ENCODE measurements around the gene IER3.

The IER3 gene

DNA sequence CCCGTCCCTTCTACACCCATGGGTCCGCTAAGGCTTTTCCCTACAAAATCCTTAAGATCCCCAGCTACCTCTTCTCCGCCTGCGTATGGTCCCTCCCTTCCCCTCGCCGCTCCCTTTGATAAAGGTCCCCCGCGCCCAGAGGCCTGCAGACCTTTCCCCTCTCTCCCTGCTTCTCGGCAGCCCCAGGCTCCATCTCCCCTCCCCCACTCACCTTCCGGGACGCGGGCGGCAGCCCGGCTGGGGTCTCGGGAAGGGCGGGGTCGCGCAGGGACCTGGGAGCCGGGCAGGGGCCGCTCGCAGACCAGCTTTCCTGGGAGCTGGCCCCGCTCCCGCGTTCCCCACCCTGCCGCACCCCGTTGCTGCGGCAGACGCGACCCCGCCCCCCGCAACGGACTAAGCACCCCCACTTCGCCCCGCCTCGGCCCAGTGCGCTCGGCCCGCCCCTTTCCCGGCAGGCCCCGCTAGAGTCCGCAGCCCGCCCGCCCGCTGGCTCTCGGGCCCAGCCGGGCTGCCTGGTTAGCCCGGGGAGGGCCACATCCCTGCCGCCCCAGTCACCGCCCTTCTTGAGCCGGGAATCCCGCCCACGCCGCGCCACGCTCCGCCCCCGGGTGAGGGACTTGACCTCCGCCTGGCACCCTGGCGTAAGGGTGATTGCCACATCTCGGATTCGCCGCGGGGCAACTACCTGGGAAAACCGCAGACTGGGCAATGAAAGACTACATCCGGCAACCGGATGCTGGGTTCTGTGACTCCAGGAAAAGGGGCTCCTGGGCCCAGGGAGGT, 1.8 kb downstream of the IER3 start, which contains the start of gene FLOT1:
FLOT1 (minus strand) TSS at position 372 of the 783 bp plus-strand sequence. CDS start 498 bp downstream, outside the sequence.
- DNase-seq (ENCODE audit: extremely low read depth, low read depth), result peak; percentile 98
- no peak for TF ChIP-seq CTCF (IDR thresholded peaks at IDR 0.05; ENCODE audit: low read depth, low read length)

- TF ChIP-seq CTCF (IDR thresholded peaks at IDR 0.05; ENCODE audit: low read depth, low read length), result no peak
- DNase-seq (ENCODE audit: extremely low read depth, low read depth), result no peak
Measured at GRCh38 chr6:30741789-30742315, 2.5 kb downstream of the IER3 start.

DNA sequence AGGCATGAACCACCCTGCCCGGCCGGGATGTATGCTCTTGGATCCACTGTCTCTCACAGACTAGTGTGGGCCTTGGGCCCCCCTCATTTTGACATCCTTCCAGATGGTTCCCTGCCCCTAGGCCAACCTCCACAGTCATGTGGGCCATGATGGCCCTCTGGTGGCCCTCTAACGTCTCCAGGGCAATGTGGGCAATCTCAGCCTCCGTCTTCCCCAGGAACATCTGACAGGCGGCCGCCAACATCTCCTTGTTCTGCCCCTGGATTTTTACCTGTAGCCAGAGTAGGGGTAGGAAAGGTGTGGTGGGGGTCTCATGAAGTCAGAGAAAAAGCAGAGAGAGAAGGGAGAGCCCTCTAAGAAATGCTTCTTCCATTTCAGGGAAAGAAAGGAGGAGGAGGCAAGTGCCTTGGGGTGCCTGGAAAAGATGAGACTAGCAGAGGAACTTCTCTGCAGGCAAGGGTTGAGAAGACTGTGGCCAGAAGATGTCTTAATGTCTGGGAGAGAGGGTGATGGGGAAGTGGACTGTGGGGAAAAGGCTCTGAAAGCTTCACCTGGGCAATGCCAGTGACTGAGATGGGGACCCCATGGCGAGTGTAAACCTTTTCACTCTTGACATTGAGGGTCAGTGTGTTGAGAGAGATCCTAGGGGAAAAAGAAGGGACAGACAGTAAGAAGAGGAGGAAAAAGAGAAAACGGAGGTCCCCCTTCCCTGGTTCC, 3.1 kb downstream of the IER3 start:
- no peak for DNase-seq (ENCODE audit: extremely low read depth, low read depth)
- TF ChIP-seq CTCF (IDR thresholded peaks at IDR 0.05; ENCODE audit: low read depth, low read length), result no peak

DNA sequence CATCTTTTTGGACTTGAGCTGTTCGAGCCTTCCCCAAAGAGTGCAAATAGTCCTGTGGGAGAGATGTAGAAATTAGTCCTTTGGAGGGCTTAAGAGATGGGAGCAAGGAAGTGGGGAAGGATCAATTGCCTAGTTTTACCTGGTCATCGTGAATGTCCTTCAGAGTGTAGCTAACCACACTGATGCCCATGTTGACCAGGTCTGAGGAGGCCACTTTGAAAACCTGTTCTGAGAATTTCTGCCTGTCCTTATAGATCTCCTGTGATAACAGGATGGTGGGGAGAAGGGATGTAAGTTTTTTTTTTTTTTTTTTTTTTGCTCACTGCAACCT, 3.8 kb downstream of the IER3 start:
- TF ChIP-seq CTCF (IDR thresholded peaks at IDR 0.05; ENCODE audit: low read depth, low read length), result no peak
- no peak for DNase-seq (ENCODE audit: extremely low read depth, low read depth)

DNA sequence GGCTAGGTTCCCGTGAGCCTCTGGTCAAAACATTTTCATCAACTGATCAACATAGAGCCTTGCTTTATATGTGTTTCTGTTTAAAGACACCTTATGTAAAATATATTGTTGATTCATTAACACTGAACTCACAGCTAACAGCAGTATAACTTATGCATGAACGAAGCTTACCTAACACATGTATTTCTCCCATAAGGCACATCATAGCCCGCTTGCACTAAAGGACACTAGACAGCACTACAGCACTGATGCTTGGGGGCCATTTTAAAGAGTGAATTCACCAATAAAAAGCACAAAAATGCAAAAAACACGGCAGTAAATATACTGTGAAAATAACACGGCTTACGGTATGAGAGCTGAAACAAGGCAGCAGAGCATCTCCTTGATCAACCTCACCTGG, 5.8 kb downstream of the IER3 start:
- no peak for TF ChIP-seq CTCF (IDR thresholded peaks at IDR 0.05; ENCODE audit: low read depth, low read length)
- no peak for DNase-seq (ENCODE audit: extremely low read depth, low read depth)

GRCh38 chr6:30735668-30736314, 8.6 kb downstream of the IER3 start:
- no peak for DNase-seq (ENCODE audit: extremely low read depth, low read depth)
- TF ChIP-seq CTCF (IDR thresholded peaks at IDR 0.05; ENCODE audit: low read depth, low read length), result no peak

All from AG09319 (cell line).